Uterus (tissue), 2 donors: Measurements from ENCODE around the gene RAB11FIP4.

Experiments
- CTCF ChIP-seq, 4 experiments: fragments of 200-600 bp in 2 of 4; fragments of 450-650 bp in 2 of 4; sonication (generic) in 2 of 4; IDR thresholded peaks; one replicate each; pipeline ENCODE4 v1.5.1; 2016 to 2019; ENCODE audit warnings: antibody characterized with exemption in 4 of 4, mild to moderate bottlenecking in 2 of 4, moderate library complexity in 1 of 4
- POLR2A ChIP-seq, 2 donors: fragments of 450-650 bp; IDR thresholded peaks; one replicate each; pipeline ENCODE4 v1.6.1; 2016; ENCODE audit warnings: antibody characterized with exemption in 2 of 2, mild to moderate bottlenecking in 1 of 2, moderate library complexity in 1 of 2

GRCh38 chr17:31490671-31491375 lies 99.3 kb downstream of the RAB11FIP4 start:
- TF ChIP-seq CTCF (IDR thresholded peaks at IDR 0.05), result no peak
- no peak for TF ChIP-seq POLR2A (IDR thresholded peaks at IDR 0.05)
